Measurements from ENCODE around the gene TMEM145. TPM values are rescaled to one million over a fixed set of nuclear protein-coding genes. Genes with fewer than 3 reads are reported as not detected.
"Not testable (repeated sequence)": the region's sequence is repeated elsewhere in the genome, so short reads cannot be mapped to it uniquely, and the experiment has no call there.

TMEM145 gene
- total RNA-seq, 1 donor = not detected

- Histone ChIP-seq H3K4me1 (ENCODE audit: insufficient read depth, low read length) (peaks cover 23% of the 10 kb centered on the region), H3K27me3 (ENCODE audit: insufficient read depth, low read length) (peaks cover 11% of the 10 kb centered on the region), H3K9me3 (ENCODE audit: low read depth, low read length) (no peaks in the 10 kb centered on the region), H3K4me3 (ENCODE audit: low read length) (no peak overlapping the region)
Measured at GRCh38 chr19:42328106-42328505, 15.0 kb downstream of the TMEM145 start.

GRCh38 chr19:42328854-42329253 is 15.7 kb downstream of the TMEM145 start:
- H3K9me3 ChIP-seq (ENCODE audit: low read depth, low read length) = no peaks in the 10 kb centered on the region
- H3K4me1 ChIP-seq (ENCODE audit: insufficient read depth, low read length) = peaks cover 22% of the 10 kb centered on the region
- no peak overlapping the region for H3K4me3 ChIP-seq (ENCODE audit: low read length)
- H3K27me3 ChIP-seq (ENCODE audit: insufficient read depth, low read length) = peaks cover 7% of the 10 kb centered on the region

GRCh38 chr19:42330241-42330711 is 17.2 kb downstream of the TMEM145 start:
- H3K4me1 ChIP-seq (ENCODE audit: insufficient read depth, low read length) = peaks cover 10% of the 10 kb centered on the region
- no peak overlapping the region for H3K4me3 ChIP-seq (ENCODE audit: low read length)
- no peaks in the 10 kb centered on the region for H3K27me3 ChIP-seq (ENCODE audit: insufficient read depth, low read length)
- H3K9me3 ChIP-seq (ENCODE audit: low read depth, low read length) = no peaks in the 10 kb centered on the region

DNA sequence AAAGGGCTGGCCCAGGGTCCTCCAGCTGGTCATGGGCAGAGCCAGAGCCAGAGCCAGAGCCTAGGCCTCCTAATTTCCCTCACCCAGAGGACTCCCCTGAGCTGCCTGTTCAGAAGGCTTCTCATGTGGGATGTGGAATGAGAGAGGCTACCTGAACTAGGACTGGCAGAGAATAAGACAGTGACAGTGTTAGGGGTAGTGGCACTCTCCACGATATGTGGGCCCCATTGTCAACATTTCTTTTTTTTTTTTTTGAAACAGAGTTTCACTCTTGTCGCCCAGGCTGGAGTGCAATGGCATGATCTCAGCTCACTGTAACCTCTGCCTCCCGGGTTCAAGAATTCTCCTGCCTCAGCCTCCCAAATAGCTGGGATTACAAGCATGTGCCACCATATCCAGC is 18.2 kb downstream of the TMEM145 start:
- not testable (repeated sequence) for H3K4me1 ChIP-seq (ENCODE audit: insufficient read depth, low read length); H3K4me3 ChIP-seq (ENCODE audit: low read length); H3K27me3 ChIP-seq (ENCODE audit: insufficient read depth, low read length); H3K9me3 ChIP-seq (ENCODE audit: low read depth, low read length)

DNA sequence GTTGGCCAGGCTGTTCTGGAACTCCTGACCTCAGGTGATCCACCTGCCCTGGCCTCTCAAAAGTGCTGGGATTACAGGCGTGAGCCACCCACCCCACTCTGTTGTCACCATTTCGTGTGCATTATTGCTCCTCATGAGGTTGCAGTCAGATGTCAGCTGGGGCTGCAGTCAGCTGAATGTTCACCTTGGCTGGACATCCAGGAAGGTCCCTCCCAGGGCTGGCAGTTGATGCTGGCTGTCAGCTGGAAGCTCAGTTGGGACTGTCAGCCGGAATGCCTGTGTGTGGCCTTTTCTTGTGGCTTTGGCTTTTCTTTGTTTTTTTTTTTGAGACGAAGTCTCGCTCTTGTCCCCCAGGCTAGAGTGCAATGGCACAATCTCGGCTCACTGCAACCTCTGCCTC is 18.9 kb downstream of the TMEM145 start:
- H3K4me3 ChIP-seq (ENCODE audit: low read length) = no peak overlapping the region
- no peaks in the 10 kb centered on the region for H3K27me3 ChIP-seq (ENCODE audit: insufficient read depth, low read length)
- H3K4me1 ChIP-seq (ENCODE audit: insufficient read depth, low read length) = no peaks in the 10 kb centered on the region
- no peaks in the 10 kb centered on the region for H3K9me3 ChIP-seq (ENCODE audit: low read depth, low read length)

DNA sequence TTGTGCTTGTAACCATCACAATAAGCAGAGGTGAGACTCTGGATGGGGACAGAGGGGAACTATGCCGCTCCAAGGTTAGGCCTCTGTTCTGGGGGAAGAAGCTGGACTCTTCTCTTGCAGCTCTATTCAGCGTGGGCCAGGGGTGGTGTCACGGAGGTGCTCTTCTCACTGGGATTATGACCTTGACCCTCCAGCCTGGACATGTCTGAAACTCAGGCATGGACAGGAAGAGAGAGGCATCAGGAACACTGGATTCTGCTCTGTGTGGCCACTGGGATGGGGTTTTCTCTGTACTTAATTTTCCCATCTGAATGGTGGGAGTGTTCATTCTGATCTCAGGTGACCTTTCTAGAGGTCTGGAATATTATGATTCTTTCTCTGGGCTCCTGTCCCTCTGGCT is 19.9 kb downstream of the TMEM145 start:
- H3K9me3 ChIP-seq (ENCODE audit: low read depth, low read length) = no peaks in the 10 kb centered on the region
- no peaks in the 10 kb centered on the region for H3K4me1 ChIP-seq (ENCODE audit: insufficient read depth, low read length)
- H3K4me3 ChIP-seq (ENCODE audit: low read length) = no peak overlapping the region
- no peaks in the 10 kb centered on the region for H3K27me3 ChIP-seq (ENCODE audit: insufficient read depth, low read length)

GRCh38 chr19:42333975-42334696 is 21.0 kb downstream of the TMEM145 start:
- H3K27me3 ChIP-seq (ENCODE audit: insufficient read depth, low read length) = no peaks in the 10 kb centered on the region
- H3K9me3 ChIP-seq (ENCODE audit: low read depth, low read length) = no peaks in the 10 kb centered on the region
- H3K4me1 ChIP-seq (ENCODE audit: insufficient read depth, low read length) = no peaks in the 10 kb centered on the region
- no peak overlapping the region for H3K4me3 ChIP-seq (ENCODE audit: low read length)

- H3K4me1 ChIP-seq (ENCODE audit: insufficient read depth, low read length) = no peaks in the 10 kb centered on the region
- no peaks in the 10 kb centered on the region for H3K27me3 ChIP-seq (ENCODE audit: insufficient read depth, low read length)
- no peak overlapping the region for H3K4me3 ChIP-seq (ENCODE audit: low read length)
- H3K9me3 ChIP-seq (ENCODE audit: low read depth, low read length) = no peaks in the 10 kb centered on the region
Measured at GRCh38 chr19:42334697-42335373, 21.7 kb downstream of the TMEM145 start.

GRCh38 chr19:42335374-42335936 is 22.3 kb downstream of the TMEM145 start:
- Histone ChIP-seq H3K4me1 (ENCODE audit: insufficient read depth, low read length) (no peaks in the 10 kb centered on the region), H3K27me3 (ENCODE audit: insufficient read depth, low read length) (no peaks in the 10 kb centered on the region), H3K9me3 (ENCODE audit: low read depth, low read length) (no peaks in the 10 kb centered on the region), H3K4me3 (ENCODE audit: low read length) (no peak overlapping the region)

- Histone ChIP-seq H3K9me3 (ENCODE audit: low read depth, low read length) (no peaks in the 10 kb centered on the region), H3K4me1 (ENCODE audit: insufficient read depth, low read length) (no peaks in the 10 kb centered on the region), H3K4me3 (ENCODE audit: low read length) (no peak overlapping the region), H3K27me3 (ENCODE audit: insufficient read depth, low read length) (no peaks in the 10 kb centered on the region)
Measured at GRCh38 chr19:42335971-42336370, 22.9 kb downstream of the TMEM145 start.

DNA sequence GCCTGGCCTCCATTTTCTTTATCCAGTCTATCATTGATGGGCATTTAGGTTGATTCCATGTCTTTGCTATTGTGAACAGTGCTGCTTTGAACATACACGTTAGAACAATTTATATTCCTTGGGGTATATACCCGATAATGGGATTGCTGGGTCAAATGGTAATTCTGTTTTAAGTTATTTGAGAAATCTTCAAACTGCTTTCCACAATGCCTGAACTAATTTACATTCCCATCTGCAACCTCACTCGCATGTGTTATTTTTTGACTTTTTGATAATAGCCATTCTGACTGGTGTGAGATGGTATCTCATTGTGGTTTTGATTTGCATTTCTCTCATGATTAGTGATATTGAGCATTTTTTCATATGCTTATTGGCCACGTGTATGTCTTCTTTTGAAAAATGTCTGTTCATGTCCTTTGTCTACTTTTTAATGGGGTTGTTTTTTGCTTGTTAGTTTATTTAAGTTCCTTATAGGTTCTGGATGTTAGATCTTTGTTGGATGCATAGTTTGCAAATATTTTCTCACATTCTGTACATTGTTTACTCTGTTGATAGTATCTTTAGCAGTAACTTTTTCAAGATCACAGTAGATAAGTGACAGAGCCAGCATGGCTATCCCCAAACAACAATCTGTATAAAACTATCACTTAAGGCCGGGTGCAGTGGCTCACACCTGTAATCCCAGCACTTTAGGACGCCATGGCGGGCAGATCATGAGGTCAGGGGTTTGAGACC is 26.2 kb downstream of the TMEM145 start:
- H3K9me3 ChIP-seq (ENCODE audit: low read depth, low read length); H3K4me1 ChIP-seq (ENCODE audit: insufficient read depth, low read length); H3K27me3 ChIP-seq (ENCODE audit: insufficient read depth, low read length); H3K4me3 ChIP-seq (ENCODE audit: low read length): not testable (repeated sequence)

DNA sequence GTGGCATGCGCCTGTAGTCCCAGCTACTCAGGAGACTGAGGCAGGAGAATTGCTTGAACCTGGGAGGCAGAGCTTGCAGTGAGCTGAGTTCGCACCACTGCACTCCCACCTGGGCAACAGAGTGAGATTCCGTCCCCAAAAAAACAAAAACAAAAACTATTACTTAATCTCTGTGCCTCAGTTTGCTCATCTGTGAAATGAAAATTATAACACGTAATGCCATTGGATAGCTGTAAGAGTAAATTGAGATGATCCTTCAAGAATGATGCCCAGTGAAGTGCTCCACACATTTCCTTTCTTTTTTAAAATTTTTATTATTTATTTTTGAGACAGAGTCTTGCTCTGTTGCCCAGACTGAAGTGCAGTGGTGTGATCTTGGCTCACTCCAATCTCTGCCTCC is 26.8 kb downstream of the TMEM145 start:
- H3K27me3 ChIP-seq (ENCODE audit: insufficient read depth, low read length); H3K4me3 ChIP-seq (ENCODE audit: low read length); H3K4me1 ChIP-seq (ENCODE audit: insufficient read depth, low read length); H3K9me3 ChIP-seq (ENCODE audit: low read depth, low read length): not testable (repeated sequence)

- Histone ChIP-seq H3K4me3 (ENCODE audit: low read length) (no peak overlapping the region), H3K4me1 (ENCODE audit: insufficient read depth, low read length) (peaks cover 15% of the 10 kb centered on the region), H3K27me3 (ENCODE audit: insufficient read depth, low read length) (no peaks in the 10 kb centered on the region), H3K9me3 (ENCODE audit: low read depth, low read length) (no peaks in the 10 kb centered on the region)
Measured at GRCh38 chr19:42343344-42344110, 30.4 kb downstream of the TMEM145 start.

GRCh38 chr19:42344336-42344893 is 31.3 kb downstream of the TMEM145 start:
- H3K9me3 ChIP-seq (ENCODE audit: low read depth, low read length) = no peaks in the 10 kb centered on the region
- peaks cover 15% of the 10 kb centered on the region for H3K4me1 ChIP-seq (ENCODE audit: insufficient read depth, low read length)
- no peak overlapping the region for H3K4me3 ChIP-seq (ENCODE audit: low read length)
- H3K27me3 ChIP-seq (ENCODE audit: insufficient read depth, low read length) = no peaks in the 10 kb centered on the region
